ENCODE data around the gene CYTH3.
"Not testable (repeated sequence)": the region's sequence is repeated elsewhere in the genome, so short reads cannot be mapped to it uniquely, and the experiment has no call there.

The CYTH3 gene

DNA sequence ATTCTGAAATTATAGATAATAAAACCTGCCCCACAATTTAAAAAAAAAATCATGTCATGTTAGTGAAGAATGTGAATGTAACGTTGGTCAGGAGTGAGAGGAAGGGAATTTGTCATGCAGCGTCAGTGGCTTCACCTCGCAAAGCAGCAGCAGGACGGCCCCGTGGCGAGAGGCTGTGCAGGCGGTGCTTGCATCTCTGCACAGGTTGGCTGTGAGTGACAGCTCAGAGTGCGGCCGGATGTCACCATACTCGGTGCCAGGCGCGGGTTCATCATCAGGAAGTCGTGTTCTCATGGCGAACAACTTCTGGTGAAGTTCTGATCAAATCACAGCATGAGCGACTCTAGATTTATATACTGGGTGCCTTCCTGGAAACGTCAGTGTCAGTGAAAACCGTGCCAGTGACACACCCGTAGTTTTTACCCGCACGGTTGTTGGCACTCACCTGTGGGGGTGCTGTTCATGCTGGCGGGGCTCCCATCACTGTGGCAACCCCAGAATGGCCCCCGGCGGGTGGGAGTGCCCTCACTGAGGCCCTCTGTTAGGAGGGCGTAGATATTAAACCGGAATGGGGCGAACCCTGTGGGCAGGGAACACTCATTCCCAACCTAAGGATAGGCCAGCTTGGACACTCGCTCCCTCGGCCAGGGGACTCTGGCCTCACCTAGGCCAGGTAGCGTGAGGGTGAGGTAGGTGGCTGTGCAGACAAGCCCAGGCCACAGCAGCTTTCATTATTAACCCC, 120.3 kb downstream of the CYTH3 start:
- DNase-seq (ENCODE audit: low spot score), result no peak

DNA sequence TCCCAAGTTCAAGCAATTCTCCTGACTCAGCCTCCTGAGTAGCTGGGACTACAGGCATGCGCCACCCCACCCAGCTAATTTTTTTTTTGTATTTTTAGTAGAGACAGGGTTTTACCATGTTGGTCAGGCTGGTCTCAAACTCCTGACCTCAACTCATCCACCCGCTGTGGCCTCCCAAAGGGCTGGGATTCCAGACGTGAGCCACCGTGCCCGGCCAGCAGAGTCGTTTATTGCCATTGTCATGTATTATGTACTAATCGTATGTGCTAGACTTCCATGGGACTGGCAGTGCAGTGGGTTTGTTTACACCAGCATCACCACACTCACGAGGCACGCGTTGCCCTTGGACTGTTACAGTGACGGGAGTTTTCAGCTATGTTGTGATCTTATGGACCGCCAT, 120.9 kb downstream of the CYTH3 start:
- DNase-seq (ENCODE audit: low spot score), result not testable (repeated sequence)

DNA sequence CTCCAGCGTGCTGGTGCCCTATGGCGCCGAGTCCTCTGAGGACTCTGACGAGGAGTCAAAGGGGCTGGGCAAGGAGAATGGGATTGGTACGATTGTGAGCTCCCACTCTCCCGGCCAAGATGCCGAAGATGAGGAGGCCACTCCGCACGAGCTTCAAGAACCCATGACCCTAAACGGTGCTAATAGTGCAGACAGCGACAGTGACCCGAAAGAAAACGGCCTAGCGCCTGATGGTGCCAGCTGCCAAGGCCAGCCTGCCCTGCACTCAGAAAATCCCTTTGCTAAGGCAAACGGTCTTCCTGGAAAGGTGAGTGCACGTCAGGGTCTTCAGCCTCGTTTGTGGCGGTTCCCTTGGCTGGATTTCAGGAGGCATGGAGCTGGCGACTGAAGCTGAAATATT, 122.4 kb downstream of the CYTH3 start:
- no peak for DNase-seq (ENCODE audit: low spot score)

DNA sequence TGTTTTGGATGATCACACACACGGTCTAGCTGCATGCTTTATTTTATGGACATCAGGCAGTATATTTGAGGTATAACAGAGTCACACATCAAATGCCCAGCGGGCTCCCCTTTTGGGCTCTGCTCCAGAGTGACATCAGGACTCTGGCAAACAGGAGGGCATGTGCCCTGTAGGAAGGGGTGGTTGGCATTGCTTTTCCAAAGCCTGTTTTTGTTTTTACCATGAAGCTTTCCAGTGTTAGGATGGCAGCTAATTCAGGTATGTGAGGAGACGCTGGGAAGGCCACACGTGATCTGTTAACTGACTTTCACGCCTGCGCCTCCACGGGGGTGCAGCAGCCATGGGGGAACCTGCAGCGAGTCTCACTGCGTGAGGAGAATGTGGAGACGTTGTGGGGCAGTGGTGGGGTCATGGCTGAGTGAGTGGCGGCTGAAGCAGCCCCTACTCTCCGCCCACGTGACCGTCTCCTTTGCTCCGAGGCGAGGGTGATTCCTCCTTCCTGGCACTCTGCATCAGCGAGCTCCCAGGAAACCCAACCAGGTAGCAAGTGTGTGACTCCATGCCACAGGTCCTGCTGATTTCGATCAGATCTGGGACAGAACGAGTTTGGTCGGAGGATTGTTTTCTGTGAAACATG, 123.6 kb downstream of the CYTH3 start:
- no peak for DNase-seq (ENCODE audit: low spot score)

DNA sequence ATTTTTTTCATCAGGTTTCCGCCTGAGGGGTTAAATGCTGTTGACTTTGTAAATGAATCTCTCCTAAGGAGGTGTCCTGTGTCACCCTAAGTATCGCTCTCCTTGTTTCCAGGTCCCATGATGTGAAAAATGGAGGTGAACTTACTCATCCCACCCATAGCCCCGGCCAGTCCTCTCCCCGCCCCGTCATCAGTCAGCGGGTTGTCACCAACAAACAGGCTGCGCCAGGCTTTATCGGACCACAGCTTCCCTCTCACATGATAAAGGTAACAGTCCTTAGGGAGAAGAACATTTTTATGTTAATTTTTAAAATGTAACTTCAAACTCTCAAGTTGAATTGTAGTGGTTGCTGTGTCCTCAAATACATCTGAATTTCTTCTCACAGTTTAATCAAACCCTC, 124.8 kb downstream of the CYTH3 start:
- DNase-seq (ENCODE audit: low spot score), result no peak

DNA sequence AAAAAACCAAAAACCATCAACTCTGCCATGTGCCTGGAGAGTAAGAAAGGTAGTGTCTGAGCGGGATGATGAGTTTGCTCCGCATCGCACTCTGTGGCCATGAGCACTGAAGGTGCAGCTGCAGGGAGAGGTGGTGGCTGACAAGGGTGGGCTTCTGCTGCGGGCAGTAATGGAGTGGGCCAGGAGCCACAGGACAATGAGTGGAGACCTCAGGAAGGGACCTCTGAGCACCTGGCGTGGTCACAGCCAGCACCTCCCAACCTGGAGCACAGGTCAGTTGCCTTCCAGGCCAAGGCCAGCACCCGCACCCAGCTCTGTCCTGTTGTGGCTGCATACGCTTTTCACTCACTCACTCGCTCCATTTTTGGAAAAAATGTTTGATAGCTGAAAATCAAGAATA, 125.8 kb downstream of the CYTH3 start:
- no peak for DNase-seq (ENCODE audit: low spot score)

DNA sequence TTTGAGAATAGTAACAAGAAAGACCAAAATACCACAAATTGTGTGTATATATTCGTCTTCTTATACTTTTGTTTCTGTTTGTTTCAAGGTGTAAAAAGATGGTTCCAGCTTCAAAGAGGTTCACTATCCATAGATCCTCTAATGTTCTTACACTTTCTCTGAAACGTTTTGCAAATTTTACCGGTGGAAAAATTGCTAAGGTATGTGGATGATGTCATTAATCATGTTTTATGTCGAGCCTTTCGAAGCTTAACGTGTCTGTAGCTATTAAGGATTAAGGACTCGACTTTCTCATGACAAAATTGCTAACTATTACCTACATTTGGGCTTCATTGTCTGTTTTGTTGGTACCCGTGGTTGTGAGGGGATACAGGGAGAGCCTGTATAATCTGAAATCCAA, 128.4 kb downstream of the CYTH3 start:
- DNase-seq (ENCODE audit: low spot score), result no peak

DNA sequence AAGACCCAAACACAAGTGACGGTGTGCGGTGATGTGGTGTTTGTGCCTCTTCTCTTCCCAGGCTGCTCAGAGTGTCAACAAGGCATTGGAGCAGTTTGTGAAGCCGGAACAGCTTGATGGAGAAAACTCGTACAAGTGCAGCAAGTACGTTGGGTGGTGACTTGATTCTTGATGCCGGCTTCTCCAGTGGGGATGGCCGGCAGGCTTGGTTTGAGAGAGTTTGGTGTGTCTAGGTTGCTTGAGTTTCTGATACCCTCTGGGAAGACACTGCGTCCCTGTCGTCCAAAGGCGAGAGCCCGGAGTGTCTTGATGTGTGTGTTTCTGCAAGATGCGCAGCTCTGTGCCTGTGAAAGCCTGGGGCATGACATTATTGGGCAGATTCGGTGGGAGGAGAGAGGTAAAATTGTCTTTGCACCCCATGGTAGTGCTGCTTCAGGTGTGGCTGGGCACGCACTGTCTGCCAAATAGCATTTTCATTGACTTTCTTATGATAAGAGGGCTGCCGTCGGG, 129.5 kb downstream of the CYTH3 start:
- DNase-seq (ENCODE audit: low spot score), result no peak

DNA sequence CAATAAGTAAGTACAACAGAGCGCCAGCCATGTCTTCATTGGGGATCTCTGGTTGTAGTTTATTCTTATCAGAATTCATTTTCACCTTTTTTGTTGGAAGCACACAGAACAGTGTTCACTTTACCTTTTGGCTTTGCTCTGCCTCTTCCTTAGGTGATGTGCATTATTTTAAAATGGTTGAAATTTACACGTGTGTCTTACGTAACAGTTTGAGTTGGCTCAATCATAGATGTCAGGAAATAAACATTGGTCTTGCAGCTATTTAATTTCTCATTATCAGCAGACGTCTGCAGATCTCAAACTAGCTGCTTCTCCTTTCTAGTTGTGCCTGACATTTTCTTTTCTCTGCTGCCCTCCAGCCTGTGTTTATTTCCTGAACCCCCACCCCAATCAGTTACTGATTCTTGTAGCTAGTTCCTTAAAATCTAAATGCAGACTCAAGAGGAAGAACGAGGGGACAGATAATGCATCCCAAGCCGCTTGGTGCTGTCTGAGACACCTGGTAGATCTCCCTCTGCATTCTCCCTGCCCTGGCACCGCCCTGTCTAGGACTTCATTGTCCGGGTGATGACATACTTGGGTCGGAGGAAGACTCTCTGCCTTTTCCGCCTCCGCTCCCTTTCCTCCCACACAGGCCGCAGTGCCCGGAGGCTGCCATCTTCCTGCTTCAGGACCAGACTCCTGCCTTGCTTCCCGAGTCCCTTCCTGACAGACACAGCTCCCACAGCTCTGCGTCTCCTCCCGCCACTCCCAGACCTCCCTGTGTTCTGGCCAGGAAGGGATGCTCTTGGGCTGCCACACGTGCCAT, 133.0 kb downstream of the CYTH3 start:
- no peak for DNase-seq (ENCODE audit: low spot score)

DNA sequence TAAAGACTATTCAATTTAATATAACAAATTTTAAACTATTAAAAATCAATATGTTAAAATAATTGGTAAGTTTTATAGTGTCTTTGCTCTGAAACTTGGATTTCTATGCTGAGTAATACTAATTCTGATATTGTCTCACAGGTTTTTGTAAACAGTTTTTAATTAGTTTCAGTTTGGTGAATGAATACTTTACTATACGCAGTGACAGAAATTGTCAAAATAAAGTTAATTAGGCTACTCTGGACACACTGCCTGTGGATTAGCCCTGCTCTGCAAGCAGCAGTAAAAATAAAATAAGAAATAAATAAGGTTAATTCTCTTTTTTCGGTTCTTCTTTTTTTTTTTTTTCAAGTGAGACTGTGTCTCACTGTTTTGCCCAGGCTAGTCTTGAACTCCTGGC, 135.9 kb downstream of the CYTH3 start:
- no peak for DNase-seq (ENCODE audit: low spot score)

DNA sequence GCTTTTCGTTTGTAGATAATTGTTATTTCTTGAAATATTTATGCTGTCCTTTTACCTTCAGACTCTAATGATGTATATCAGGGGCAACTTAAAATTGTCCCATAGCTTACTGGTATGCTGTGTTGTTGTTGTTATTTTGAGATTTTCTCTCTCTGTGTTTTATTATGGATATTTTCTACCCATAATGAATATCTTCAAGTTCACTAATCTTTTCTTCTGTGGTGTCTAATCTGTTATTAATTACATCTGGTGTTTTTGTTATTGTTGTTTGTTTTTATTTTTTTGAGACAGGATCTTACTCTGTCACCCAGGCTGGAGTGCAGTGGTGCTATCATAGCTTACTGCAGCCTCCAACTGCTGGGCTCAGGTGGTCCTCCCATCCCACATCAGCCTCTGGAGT, 139.2 kb downstream of the CYTH3 start:
- no peak for DNase-seq (ENCODE audit: low spot score)

DNA sequence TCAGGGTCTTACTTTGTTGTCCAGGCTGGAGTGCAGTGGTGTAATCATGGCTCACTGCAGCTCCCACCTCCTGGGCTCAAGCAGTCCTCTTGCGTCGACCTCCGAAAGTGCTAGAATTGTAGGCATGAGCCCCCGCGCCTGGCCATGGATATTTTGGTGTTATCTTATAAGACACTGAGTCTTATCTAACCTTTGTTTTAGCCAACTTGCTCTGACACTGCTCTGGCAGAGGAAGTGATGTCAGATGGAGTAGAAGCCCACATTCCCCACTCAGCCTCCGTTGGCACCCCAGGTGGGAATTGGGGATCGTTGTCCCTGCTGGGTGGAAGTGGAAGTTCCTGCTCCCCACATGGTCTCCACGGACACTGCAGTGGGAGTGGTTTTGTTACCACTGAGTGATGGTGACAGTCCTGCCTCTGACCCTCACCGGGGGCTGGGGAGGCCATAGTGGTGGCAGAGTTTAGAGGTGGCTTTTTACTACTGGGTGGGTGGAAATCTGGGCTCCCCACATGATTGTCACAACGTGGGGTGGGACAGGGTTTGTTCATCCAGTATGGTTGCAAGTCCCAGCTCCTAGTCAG, 142.3 kb downstream of the CYTH3 start:
- no peak for DNase-seq (ENCODE audit: low spot score)

DNA sequence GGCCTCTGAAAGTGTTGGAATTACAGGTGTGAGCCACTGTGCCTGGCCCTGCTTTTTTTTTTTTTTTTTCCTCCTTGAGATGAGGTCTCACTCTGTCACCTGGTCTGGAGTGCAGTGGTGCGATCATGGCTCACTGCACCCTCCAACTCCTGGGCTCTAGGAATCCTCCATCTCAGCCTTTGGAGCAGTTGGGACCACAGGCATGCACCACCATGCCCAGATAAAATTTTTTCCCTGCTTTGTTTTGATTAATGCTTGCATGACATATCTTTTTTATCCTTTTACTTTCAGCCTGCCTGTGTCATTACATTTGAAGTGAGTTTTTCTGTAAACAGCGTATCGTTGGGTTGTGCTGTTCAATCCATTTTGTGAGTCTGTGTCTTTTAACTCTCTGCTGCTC, 144.2 kb downstream of the CYTH3 start:
- DNase-seq (ENCODE audit: low spot score), result no peak

DNA sequence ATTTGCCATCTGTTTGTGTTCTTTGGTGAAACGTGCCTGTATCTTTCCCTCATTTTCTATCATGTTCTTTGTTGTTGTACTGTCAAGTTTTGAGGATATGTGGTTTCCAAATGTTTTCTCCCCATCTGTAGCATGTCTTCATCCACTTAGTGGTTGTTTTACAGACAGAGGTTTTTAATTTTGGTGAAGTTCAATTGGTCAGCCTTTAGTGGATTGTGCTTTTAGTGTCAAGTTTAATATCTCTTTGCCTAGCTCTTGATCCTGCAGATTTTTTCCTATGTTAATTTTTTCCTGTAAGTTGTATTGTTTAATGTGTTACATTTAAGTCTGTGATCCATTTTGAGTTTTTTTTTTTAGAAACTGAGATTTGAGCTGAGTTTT, 145.3 kb downstream of the CYTH3 start:
- no peak for DNase-seq (ENCODE audit: low spot score)

DNA sequence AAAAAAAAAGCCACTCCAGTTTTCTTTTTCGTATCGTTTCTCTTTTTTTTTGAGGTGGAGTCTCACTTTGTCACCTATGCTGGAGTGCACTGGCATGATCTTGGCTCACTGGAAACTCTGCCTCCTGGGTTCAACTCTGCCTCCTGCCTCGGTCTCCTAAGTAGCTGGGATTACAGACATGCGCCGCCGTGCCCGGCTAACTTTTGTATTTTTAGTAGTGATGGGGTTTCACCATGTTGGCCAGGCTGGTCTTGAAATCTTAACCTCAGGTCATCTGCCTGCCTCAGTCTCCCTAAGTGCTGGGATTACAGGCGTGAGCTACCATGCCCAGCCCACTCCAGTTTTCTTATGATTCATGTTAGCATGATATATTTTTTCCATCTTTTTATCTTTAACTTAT, 148.6 kb downstream of the CYTH3 start:
- DNase-seq (ENCODE audit: low spot score), result no peak

DNA sequence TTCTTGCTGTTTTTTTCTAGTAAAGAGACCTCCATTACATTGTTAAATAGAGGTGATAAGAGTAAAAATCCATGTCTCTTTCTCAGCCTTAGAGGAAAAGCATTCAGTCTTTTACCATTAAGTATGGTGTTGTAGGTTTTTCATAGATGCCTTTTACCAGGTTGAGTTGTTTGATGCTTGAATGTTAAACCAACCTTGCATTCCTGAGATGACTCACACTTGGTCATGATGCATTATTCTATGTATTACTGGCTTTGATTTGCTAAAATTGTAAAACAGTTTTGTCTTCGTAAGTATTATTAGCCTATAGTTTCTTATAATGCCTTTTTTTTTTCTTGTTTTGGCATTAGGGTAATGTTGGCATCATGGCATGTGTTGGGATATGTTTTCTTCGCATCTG, 151.3 kb downstream of the CYTH3 start:
- no peak for DNase-seq (ENCODE audit: low spot score)

DNA sequence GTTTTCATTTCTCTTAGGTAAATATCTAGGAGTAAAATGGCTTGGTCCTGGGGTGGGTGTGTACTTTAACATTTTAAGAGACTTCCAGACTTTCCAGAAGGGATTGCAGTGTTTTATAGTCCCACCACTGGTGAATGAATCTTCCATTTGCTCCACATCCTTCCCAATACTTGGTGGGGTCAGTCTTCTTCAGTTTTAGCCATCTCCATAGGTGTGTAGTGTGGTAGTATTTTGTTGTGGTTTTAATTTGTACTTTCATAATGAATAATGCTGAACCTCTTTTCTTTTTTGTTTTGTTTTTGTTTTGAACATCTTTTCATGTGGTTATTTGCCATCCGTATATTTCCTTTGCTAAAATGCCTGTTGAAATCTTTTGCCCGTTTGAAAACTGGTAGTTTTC, 154.9 kb downstream of the CYTH3 start:
- DNase-seq (ENCODE audit: low spot score), result no peak

DNA sequence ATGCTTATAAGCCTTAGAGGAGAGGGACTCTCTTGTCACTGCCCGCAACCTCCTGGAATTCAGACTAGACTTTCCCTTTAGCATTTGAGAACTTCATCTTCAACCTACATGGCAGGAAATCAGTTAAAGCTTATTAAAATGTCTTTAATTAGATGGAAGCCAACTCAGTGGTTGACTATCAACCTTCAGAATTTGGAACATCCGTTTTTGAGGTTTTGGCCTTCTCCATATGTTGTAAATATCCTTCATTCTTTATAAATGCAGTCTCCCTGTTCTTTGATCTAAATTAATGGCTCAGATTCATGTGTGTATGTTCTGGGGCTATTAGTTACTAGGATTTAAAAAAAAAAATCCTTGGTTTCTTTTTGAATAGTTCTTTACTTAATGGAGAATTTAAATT, 156.2 kb downstream of the CYTH3 start:
- DNase-seq (ENCODE audit: low spot score), result no peak
